Fibroblast of mammary gland (primary cell): ENCODE measurements around the gene TRIM67.
A peak's percentile ranks its signal among the peaks of the same experiment; 100 is the strongest.
"Not testable (repeated sequence)": the region's sequence is repeated elsewhere in the genome, so short reads cannot be mapped to it uniquely, and the experiment has no call there.

Experiments used
- DNase-seq: peaks from one replicate; pipeline ENCODE4 v3.0.0-alpha.2; 2010; ENCODE audit warnings: low read depth
- H3K4me3 ChIP-seq: 2 replicates; pipeline ENCODE4 v1.5.1; 2011; ENCODE audit warnings: low read depth, mild to moderate bottlenecking, low read length, moderate library complexity; ENCODE audit not compliant: control insufficient read depth
- CTCF ChIP-seq: conservative IDR thresholded peaks from 2 replicates; pipeline ENCODE4 v1.5.1; 2011; ENCODE audit warnings: low read depth, low read length, inconsistent platforms; ENCODE audit not compliant: control insufficient read depth, insufficient read depth

TRIM67 gene

GRCh38 chr1:231125972-231126580 lies 35.8 kb upstream of the TRIM67 start:
- no peak overlapping the region for H3K4me3 ChIP-seq
- no peak for TF ChIP-seq CTCF
- DNase-seq: no peak

- H3K4me3 ChIP-seq, DNase-seq: not testable (repeated sequence)
These were observed 34.8 kb upstream of the TRIM67 start for GRCh38 chr1:231127106-231127505.

- not testable (repeated sequence) for H3K4me3 ChIP-seq, DNase-seq
These were observed 33.4 kb upstream of the TRIM67 start for GRCh38 chr1:231128471-231128870.

DNA sequence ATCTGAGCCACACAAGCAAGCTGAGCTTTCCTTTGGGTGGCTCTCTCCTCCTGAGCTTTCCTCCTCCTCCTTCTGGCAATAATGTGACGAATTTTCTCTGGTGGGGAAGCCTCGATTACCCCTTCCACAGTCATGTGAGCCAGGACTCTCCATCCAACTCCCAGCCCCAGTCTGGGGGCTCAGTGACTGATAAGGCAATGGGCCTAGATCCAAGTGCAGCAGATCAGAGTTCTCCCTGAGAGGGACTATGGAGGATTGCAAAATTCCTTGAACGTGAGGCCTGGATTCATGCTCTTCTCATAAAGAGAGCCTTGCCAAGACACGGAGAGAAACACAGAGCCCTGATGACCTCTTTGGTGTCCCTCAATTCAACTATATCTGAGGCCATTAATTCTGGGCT lies 31.3 kb upstream of the TRIM67 start:
- H3K4me3 ChIP-seq: no peak overlapping the region
- no peak for TF ChIP-seq CTCF
- DNase-seq: no peak

DNA sequence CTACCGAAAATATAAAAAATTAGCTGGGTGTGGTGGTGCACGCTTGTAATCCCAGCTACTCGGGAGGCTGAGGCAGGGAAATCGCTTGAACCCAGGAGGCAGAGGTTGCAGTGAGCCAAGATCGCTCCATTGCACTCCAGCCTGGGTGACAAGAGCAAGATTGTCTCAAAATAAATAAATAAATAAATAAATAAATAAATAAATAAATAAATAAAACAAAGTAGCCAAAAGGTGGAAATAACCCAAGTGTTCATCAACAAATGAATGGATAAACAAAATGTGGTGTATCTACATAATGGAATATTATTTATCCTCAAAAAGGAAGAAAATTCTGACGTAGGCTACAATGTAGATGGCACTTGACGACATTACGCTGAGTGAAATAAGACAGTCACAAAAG lies 29.3 kb upstream of the TRIM67 start:
- DNase-seq, H3K4me3 ChIP-seq: not testable (repeated sequence)

DNA sequence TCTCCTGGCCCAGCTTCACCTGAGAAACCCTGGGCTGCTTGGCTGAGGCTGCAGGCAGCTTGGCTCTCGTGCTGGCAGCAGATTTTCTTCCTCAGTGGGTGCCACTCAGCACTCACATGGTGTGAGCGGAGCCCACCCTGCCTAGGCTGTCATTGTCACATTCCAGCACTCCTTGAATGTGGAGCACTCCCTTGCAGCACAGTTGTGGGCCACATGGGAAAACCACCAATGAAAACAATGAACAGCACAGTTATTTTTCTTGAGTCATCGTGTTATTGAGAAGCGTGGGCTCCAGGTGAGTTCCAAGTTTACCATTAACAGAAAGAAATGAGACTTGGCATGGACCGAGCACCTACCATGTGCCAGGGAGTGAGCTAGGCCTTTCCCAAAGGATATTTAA lies 27.2 kb upstream of the TRIM67 start:
- no peak for TF ChIP-seq CTCF
- no peak overlapping the region for H3K4me3 ChIP-seq
- no peak for DNase-seq

DNA sequence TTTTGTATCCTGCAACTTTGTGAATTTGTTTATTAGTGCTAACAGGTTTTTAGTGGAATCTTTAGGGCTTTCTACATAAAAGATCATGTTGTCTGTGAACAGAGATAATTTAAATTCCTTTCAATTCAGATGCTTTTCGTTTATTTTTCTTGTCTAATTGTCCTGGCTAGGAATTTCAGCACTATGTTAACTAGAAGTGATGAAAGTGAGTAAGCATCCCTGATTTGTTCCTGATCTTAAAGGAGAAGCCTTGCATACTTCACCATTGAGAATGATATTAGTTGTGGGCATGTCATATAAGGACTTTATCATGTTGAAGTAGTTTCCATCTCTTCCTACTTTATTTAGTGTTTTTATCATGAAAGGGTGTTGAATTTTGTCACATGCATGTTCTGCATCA lies 23.6 kb upstream of the TRIM67 start:
- no peak for TF ChIP-seq CTCF
- DNase-seq: no peak
- no peak overlapping the region for H3K4me3 ChIP-seq

GRCh38 chr1:231139125-231139649 lies 22.7 kb upstream of the TRIM67 start:
- TF ChIP-seq CTCF: no peak
- H3K4me3 ChIP-seq: no peak overlapping the region
- peak; percentile 57 for DNase-seq
